GM04504 (cell line): ENCODE results near the gene TEP1.
"Not testable (repeated sequence)": the region's sequence is repeated elsewhere in the genome, so short reads cannot be mapped to it uniquely, and the experiment has no call there.

Experiments
- DNase-seq: peaks from one replicate; pipeline ENCODE4 v3.0.0-alpha.2; 2012; ENCODE audit warnings: low read depth

Gene TEP1

DNA sequence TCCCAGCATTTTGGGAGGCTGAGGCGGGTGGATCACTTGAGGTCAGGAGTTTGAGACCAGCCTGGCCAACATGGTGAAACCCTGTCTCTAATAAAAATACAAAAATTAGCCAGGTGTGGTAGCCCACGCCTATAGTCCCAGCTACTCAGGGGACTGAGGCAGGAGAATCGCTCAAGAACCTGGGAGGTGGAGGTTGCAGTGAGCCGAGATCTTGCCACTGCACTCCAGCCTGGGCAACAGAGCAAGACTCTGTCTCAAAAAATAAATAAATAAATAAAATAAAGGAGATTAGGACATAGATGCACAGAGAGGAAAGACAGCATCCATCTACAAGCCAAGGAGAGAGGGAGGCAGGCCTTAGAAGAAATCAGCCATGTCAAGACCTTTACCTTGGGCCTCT lies 72.3 kb downstream of the TEP1 start:
- not testable (repeated sequence) for DNase-seq

GRCh38 chr14:20334017-20334416 lies 79.3 kb downstream of the TEP1 start:
- DNase-seq: no peak

GRCh38 chr14:20333494-20333841 lies 79.8 kb downstream of the TEP1 start:
- DNase-seq: no peak

GRCh38 chr14:20332788-20333493 lies 80.4 kb downstream of the TEP1 start, which contains the start of gene CCNB1IP1:
Gene CCNB1IP1, minus strand, starts transcription at chr14:20333279. Its CDS starts 16,756 bp downstream, at chr14:20316523.
- peak; percentile 69 for DNase-seq

DNA sequence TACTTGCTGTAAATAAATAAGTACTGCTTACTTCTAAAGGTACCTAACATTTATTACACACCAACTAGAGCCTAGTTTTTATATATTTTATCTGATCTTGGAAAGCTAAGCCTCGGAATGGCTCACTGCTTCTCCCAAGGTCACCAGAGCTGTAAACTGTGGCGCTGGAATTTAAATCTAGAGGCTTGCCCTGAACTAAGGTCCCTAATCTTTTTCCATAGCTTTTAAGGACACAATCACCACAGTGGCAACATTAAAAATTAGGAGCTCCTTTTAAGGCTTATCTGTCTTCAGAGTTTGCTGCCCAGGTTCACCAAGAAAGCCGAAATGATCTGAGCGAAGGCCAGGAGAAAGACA lies 80.9 kb downstream of the TEP1 start:
- no peak for DNase-seq

DNA sequence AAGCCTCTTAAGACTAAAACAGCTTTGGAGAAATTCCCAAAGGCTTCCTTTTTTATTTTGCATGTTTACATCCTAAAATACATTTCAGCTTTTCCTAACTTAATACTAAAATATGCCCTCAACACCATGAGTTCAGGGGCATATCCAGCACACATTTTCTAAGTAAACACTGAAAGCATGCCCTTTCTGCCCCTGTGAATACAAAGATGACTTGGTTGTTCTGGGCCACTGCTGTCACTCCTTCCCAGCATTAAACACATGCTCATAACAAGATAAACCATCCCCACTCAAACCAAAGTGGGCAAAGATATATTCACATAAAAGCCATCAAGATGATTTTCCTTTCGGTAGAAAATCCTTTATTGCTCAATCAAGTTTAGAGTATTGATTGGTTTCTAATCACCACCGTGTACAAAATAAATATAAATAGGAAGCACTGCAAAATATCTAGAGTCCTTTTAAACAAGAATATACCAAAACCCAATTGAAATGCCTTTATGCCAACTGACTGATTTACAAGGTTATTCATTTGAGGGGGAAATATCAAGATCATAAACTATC lies 82.2 kb downstream of the TEP1 start:
- no peak for DNase-seq

GRCh38 chr14:20329355-20329754 lies 83.9 kb downstream of the TEP1 start:
- DNase-seq: no peak

DNA sequence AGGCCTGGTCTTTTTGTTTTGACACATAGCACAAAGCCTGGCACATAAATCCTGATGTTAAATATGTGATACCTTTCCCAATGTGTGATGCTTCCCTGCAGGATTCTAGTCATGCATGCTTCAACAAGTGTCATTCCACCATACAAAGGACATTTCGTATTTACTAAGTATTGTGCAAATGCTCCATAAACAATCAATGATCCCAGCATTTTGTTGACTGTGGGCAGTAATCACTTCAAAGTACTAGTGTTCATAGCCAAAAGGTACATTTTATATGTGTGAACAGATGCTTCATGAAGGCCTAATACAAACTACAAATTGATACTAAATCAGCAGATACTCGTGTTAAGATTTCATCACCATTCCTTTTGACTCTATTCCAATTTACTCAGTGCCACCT lies 84.6 kb downstream of the TEP1 start:
- DNase-seq: no peak

GRCh38 chr14:20327005-20327869 lies 86.1 kb downstream of the TEP1 start:
- DNase-seq: peak; percentile 37

GRCh38 chr14:20317720-20318119 lies 95.6 kb downstream of the TEP1 start:
- DNase-seq: no peak
